Measurements from ENCODE around the gene LBH. TPM values are rescaled to one million over a fixed set of nuclear protein-coding genes. Genes with fewer than 3 reads are reported as not detected.

Gene LBH
- total RNA-seq, 1 donor from 2014 or later: 49.9 TPM

GRCh38 chr2:30217644-30218337 is 13.5 kb upstream of the LBH start:
- no peak for DNase-seq

GRCh38 chr2:30218338-30218713 is 13.0 kb upstream of the LBH start:
- no peak for DNase-seq

- no peak for DNase-seq
Measured at GRCh38 chr2:30218814-30219213, 12.5 kb upstream of the LBH start.

- DNase-seq: no peak
Measured at GRCh38 chr2:30219886-30220875, 11.2 kb upstream of the LBH start.

- no peak for DNase-seq
Measured at GRCh38 chr2:30221531-30221930, 9.8 kb upstream of the LBH start.

- no peak for DNase-seq
Measured at GRCh38 chr2:30222031-30222430, 9.3 kb upstream of the LBH start.

GRCh38 chr2:30222636-30223360 is 8.5 kb upstream of the LBH start:
- no peak for DNase-seq

GRCh38 chr2:30223413-30223874 is 7.9 kb upstream of the LBH start:
- no peak for DNase-seq

- no peak for DNase-seq
Measured at GRCh38 chr2:30224151-30224550, 7.2 kb upstream of the LBH start.

GRCh38 chr2:30225131-30225762 is 6.1 kb upstream of the LBH start:
- peak; percentile 53 for DNase-seq

- DNase-seq: no peak
Measured at GRCh38 chr2:30226144-30227032, 4.9 kb upstream of the LBH start.

GRCh38 chr2:30229596-30229995 is 1.7 kb upstream of the LBH start:
- DNase-seq: no peak

GRCh38 chr2:30230497-30231211 is 680 bp upstream of the LBH start:
- DNase-seq: peak; percentile 44

- peak; percentile 35 for DNase-seq
Measured at GRCh38 chr2:30231996-30232800, 864 bp downstream of the LBH start.

- no peak for DNase-seq
Measured at GRCh38 chr2:30232801-30233130, 1.4 kb downstream of the LBH start.

GRCh38 chr2:30233271-30234009 is 2.1 kb downstream of the LBH start:
- no peak for DNase-seq

- DNase-seq: no peak
Measured at GRCh38 chr2:30234180-30234971, 3.0 kb downstream of the LBH start.

GRCh38 chr2:30235008-30235655 is 3.8 kb downstream of the LBH start:
- DNase-seq: no peak
